Trophoblast cell (in vitro differentiated cells and primary cell): Measurements from ENCODE around the gene HBZ.
"Not testable (repeated sequence)": the region's sequence is repeated elsewhere in the genome, so short reads cannot be mapped to it uniquely, and the experiment has no call there.

Experiments used
- DNase-seq, 2 donors: peaks; one replicate each; pipeline ENCODE4 v3.0.0-alpha.2; 2016
- H2AFZ ChIP-seq: 2 replicates; pipeline ENCODE4 v1.6.1; 2013; ENCODE audit warnings: low read length, moderate library complexity, mild to moderate bottlenecking; ENCODE audit not compliant: insufficient read depth, poor library complexity
- H2AK5ac ChIP-seq: 2 replicates; pipeline ENCODE4 v1.6.1; 2013; ENCODE audit warnings: mild to moderate bottlenecking, low read length
- H2BK120ac ChIP-seq: 2 replicates; pipeline ENCODE4 v1.6.1; 2013; ENCODE audit warnings: low read length, mild to moderate bottlenecking, moderate library complexity; ENCODE audit not compliant: insufficient read depth, poor library complexity
- H2BK12ac ChIP-seq: 2 replicates; pipeline ENCODE4 v1.6.1; 2013; ENCODE audit warnings: mild to moderate bottlenecking, low read length, moderate library complexity
- H2BK5ac ChIP-seq: 2 replicates; pipeline ENCODE4 v1.6.1; 2013; ENCODE audit warnings: low read length, low read depth, moderate library complexity, mild to moderate bottlenecking; ENCODE audit not compliant: poor library complexity
- H3K14ac ChIP-seq: 2 replicates; pipeline ENCODE4 v1.6.1; 2013; ENCODE audit warnings: mild to moderate bottlenecking, low read length
- H3K18ac ChIP-seq: 2 replicates; pipeline ENCODE4 v1.6.1; 2013; ENCODE audit warnings: mild to moderate bottlenecking, low read length
- H3K23ac ChIP-seq: 2 replicates; pipeline ENCODE4 v1.6.1; 2013; ENCODE audit warnings: low read length
- H3K27ac ChIP-seq: 2 replicates; pipeline ENCODE4 v1.5.1; 2013; ENCODE audit warnings: low read depth, mild to moderate bottlenecking, inconsistent platforms, low read length, moderate library complexity
- H3K27me3 ChIP-seq: 2 replicates; pipeline ENCODE4 v1.6.1; 2013; ENCODE audit warnings: inconsistent platforms, mild to moderate bottlenecking, low read length, moderate library complexity; ENCODE audit not compliant: insufficient read depth
- H3K36me3 ChIP-seq, 2 experiments: 1 replicate in 1 of 2; 2 replicates in 1 of 2; pipeline ENCODE4 v1.6.1; 2013; ENCODE audit warnings: low read length in 2 of 2, mild to moderate bottlenecking in 2 of 2, moderate library complexity in 1 of 2; ENCODE audit not compliant: insufficient read depth in 2 of 2, control insufficient read depth in 1 of 2
- H3K4ac ChIP-seq: 2 replicates; pipeline ENCODE4 v1.6.1; 2013; ENCODE audit warnings: low read depth, mild to moderate bottlenecking, low read length, moderate library complexity
- H3K4me1 ChIP-seq, 2 experiments: 1 replicate in 1 of 2; 2 replicates in 1 of 2; pipeline ENCODE4 v1.6.1; 2013; ENCODE audit warnings: low read length in 2 of 2, mild to moderate bottlenecking in 2 of 2, moderate library complexity in 1 of 2; ENCODE audit not compliant: insufficient read depth in 2 of 2, control insufficient read depth in 1 of 2
- H3K4me2 ChIP-seq: 2 replicates; pipeline ENCODE4 v1.6.1; 2013; ENCODE audit warnings: inconsistent platforms, mild to moderate bottlenecking, low read length, moderate library complexity
- H3K4me3 ChIP-seq: 2 replicates; pipeline ENCODE4 v1.5.1; 2013; ENCODE audit warnings: mild to moderate bottlenecking, low read depth, low read length, inconsistent platforms
- H3K79me1 ChIP-seq: one replicate; pipeline ENCODE4 v1.6.1; 2013; ENCODE audit warnings: low read length
- H3K79me2 ChIP-seq: 2 replicates; pipeline ENCODE4 v1.6.1; 2013; ENCODE audit warnings: low read length, mild to moderate bottlenecking; ENCODE audit not compliant: control insufficient read depth, insufficient read depth, poor library complexity
- H3K9ac ChIP-seq: 2 replicates; pipeline ENCODE4 v1.6.1; 2013; ENCODE audit warnings: mild to moderate bottlenecking, low read length
- H3K9me3 ChIP-seq: 2 replicates; pipeline ENCODE4 v1.6.1; 2013; ENCODE audit warnings: low read depth, mild to moderate bottlenecking, control low read depth, inconsistent platforms, low read length; ENCODE audit not compliant: insufficient read depth
- H4K12ac ChIP-seq: 2 replicates; pipeline ENCODE4 v1.6.1; 2013; ENCODE audit warnings: low read depth, mild to moderate bottlenecking, low read length, moderate library complexity
- H4K8ac ChIP-seq: 2 replicates; pipeline ENCODE4 v1.6.1; 2013; ENCODE audit warnings: low read depth, mild to moderate bottlenecking, low read length, moderate library complexity
- H4K91ac ChIP-seq: one replicate; pipeline ENCODE4 v1.6.1; 2013; ENCODE audit warnings: low read depth, mild to moderate bottlenecking, low read length, moderate library complexity
- WGBS: extraction: QIAGEN DNeasy Blood & Tissue Kit; methylation state at CpG from one replicate; pipeline ENCODE4 v1.1.7; 2013; ENCODE audit warnings: missing lambda C conversion rate; ENCODE audit not compliant: insufficient read length, insufficient coverage; ENCODE audit errors: extremely low coverage; 5-methylcytosine and 5-hydroxymethylcytosine counted together

Gene HBZ

GRCh38 chr16:159136-159849 lies 6.8 kb downstream of the HBZ start:
- peaks cover 4 to 5% of the 10 kb centered on the region in 2 experiments for H3K4me1 ChIP-seq
- no peak overlapping the region for H4K91ac ChIP-seq
- no peak overlapping the region for H2BK12ac ChIP-seq
- H2AFZ ChIP-seq = no peak overlapping the region
- peaks cover 28% of the 10 kb centered on the region for H3K27me3 ChIP-seq
- no peak overlapping the region for H3K4me3 ChIP-seq
- H3K36me3 ChIP-seq = no peaks in the 10 kb centered on the region
- no peak overlapping the region for H4K8ac ChIP-seq
- WGBS = no CpG with 5 or more reads among the region's 6 CpGs
- DNase-seq = no peak
- no peaks in the 10 kb centered on the region for H3K79me2 ChIP-seq
- no peak overlapping the region for H3K23ac ChIP-seq
- no peak overlapping the region for H2BK5ac ChIP-seq
- H3K27ac ChIP-seq = no peak overlapping the region
- no peak overlapping the region for H2BK120ac ChIP-seq
- no peak overlapping the region for H3K4me2 ChIP-seq
- H3K9me3 ChIP-seq = peaks cover 11% of the 10 kb centered on the region
- no peak overlapping the region for H4K12ac ChIP-seq
- H3K14ac ChIP-seq = no peak overlapping the region
- no peak overlapping the region for H3K9ac ChIP-seq
- no peaks in the 10 kb centered on the region for H3K79me1 ChIP-seq
- no peak overlapping the region for H3K4ac ChIP-seq
- H3K18ac ChIP-seq = no peak overlapping the region
- H2AK5ac ChIP-seq = no peak overlapping the region

- H3K23ac ChIP-seq, DNase-seq: not testable (repeated sequence)
These were observed 7.8 kb downstream of the HBZ start for GRCh38 chr16:160242-160641.

DNA sequence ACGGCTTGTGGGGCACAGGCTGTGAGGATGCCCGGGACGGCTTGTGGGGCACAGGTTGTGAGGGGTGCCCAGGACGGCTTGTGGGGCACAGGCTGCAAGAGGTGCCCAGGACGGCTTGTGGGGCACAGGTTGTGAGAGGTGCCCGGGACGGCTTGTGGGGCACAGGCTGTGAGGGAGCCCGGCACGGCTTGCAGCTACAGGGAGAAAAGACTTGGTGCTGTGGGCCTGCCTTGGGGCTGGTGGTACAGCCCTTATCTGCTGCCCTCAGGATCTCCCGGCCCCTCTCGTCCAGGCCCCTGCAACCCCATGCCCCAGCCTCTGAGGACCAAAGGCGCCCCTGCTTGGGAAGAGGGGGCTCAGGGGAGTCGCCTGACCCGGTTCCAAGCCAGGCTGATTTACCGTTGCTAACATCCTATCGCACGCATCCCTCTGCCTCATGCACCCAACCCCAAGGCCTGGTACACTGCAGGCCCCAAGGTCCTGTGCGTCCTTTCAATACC lies 8.3 kb downstream of the HBZ start:
- WGBS = no CpG with 5 or more reads among the region's 18 CpGs
- H3K27me3 ChIP-seq = peaks cover 25% of the 10 kb centered on the region
- no peak overlapping the region for H4K91ac ChIP-seq
- peaks cover 13% of the 10 kb centered on the region for H3K9me3 ChIP-seq
- H2BK12ac ChIP-seq = no peak overlapping the region
- H3K79me1 ChIP-seq = no peaks in the 10 kb centered on the region
- H3K79me2 ChIP-seq = no peaks in the 10 kb centered on the region
- H2AK5ac ChIP-seq = no peak overlapping the region
- H2BK5ac ChIP-seq = no peak overlapping the region
- H3K23ac ChIP-seq = no peak overlapping the region
- no peak overlapping the region for H2BK120ac ChIP-seq
- H2AFZ ChIP-seq = no peak overlapping the region
- H3K4me2 ChIP-seq = no peak overlapping the region
- H3K9ac ChIP-seq = no peak overlapping the region
- no peak overlapping the region for H3K27ac ChIP-seq
- no peaks in the 10 kb centered on the region for H3K36me3 ChIP-seq
- H3K14ac ChIP-seq = no peak overlapping the region
- no peak overlapping the region for H4K8ac ChIP-seq
- no peaks in the 10 kb centered on the region for H3K4me1 ChIP-seq
- H3K4me3 ChIP-seq = no peak overlapping the region
- no peak overlapping the region for H4K12ac ChIP-seq
- DNase-seq = no peak
- H3K18ac ChIP-seq = no peak overlapping the region
- H3K4ac ChIP-seq = no peak overlapping the region

More at GRCh38 chr16:160242-160641, 7.8 kb downstream of the HBZ start:
- not testable (repeated sequence) for H3K27ac ChIP-seq, H3K4me1 ChIP-seq, H4K8ac ChIP-seq, H3K4ac ChIP-seq, H2BK120ac ChIP-seq, H3K79me1 ChIP-seq, H3K14ac ChIP-seq, H2BK5ac ChIP-seq, H2AFZ ChIP-seq, H4K91ac ChIP-seq, H3K9ac ChIP-seq, H2BK12ac ChIP-seq, H3K4me3 ChIP-seq, H4K12ac ChIP-seq, H2AK5ac ChIP-seq, H3K18ac ChIP-seq, H3K4me2 ChIP-seq, H3K79me2 ChIP-seq, H3K36me3 ChIP-seq
- Histone ChIP-seq H3K9me3 (peaks cover 13% of the 10 kb centered on the region), H3K27me3 (peaks cover 23% of the 10 kb centered on the region)
- WGBS = no CpG with 5 or more reads among the region's 20 CpGs

DNA sequence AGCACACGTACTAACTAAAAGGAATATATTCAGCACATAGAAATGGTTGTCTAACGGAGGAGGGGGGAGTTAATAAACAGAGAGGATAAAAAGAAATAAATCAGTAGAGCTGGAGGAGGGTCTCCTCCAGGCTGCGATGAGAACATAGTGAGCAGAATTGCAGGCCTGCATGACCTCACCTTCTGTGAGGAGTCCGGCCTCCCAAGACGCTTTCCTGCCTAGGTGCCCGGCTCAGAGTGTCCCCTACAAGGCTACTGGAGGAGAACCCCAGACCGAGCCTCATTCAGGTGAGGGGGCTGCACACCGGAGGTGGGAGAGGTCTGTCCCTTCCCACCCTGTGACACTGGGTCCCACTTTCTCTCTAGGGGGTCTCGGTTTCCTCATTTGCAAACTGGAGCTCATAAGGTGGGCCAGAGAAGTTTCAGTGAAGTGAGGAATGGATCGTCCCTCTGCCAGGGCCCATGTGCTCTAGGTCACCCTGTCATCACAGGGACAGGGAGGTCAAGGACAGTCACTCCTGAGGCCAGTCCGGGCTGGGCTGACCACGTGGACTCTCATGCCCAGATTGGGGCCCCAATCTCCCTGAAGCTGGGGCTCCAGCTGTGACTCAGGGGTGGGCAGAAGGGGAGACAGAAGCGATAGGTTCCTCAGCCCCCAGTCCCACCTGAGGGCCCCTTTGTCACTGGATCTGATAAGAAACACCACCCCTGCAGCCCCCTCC lies 10.0 kb downstream of the HBZ start:
- WGBS = no CpG with 5 or more reads among the region's 13 CpGs
- Histone ChIP-seq H4K8ac (no peak overlapping the region), H3K4ac (no peak overlapping the region), H2AFZ (no peak overlapping the region), H2BK5ac (no peak overlapping the region), H3K27me3 (peaks cover 32% of the 10 kb centered on the region), H4K12ac (no peak overlapping the region), H3K14ac (no peak overlapping the region), H3K36me3 (no peaks in the 10 kb centered on the region), H3K4me3 (no peak overlapping the region), H2AK5ac (no peak overlapping the region), H3K4me2 (no peak overlapping the region), H3K79me2 (no peaks in the 10 kb centered on the region), H3K9me3 (peaks cover 9% of the 10 kb centered on the region), H4K91ac (no peak overlapping the region), H3K18ac (no peak overlapping the region), H3K9ac (no peak overlapping the region), H3K27ac (no peak overlapping the region), H3K23ac (no peak overlapping the region), H2BK120ac (no peak overlapping the region), H3K79me1 (no peaks in the 10 kb centered on the region), H3K4me1 (no peaks in the 10 kb centered on the region), H2BK12ac (no peak overlapping the region)
- no peak for DNase-seq
